GM18498 (cell line): ENCODE results near the gene ZBTB18.
"Not testable (repeated sequence)": the region's sequence is repeated elsewhere in the genome, so short reads cannot be mapped to it uniquely, and the experiment has no call there.

Experiments
- ATAC-seq: cut with Tn5 transposase; IDR thresholded peaks from one replicate; pipeline ENCODE4 v1.9.1; 2021; ENCODE audit warnings: mild to moderate bottlenecking, moderate library complexity; ENCODE audit not compliant: unreplicated experiment

The ZBTB18 gene

DNA sequence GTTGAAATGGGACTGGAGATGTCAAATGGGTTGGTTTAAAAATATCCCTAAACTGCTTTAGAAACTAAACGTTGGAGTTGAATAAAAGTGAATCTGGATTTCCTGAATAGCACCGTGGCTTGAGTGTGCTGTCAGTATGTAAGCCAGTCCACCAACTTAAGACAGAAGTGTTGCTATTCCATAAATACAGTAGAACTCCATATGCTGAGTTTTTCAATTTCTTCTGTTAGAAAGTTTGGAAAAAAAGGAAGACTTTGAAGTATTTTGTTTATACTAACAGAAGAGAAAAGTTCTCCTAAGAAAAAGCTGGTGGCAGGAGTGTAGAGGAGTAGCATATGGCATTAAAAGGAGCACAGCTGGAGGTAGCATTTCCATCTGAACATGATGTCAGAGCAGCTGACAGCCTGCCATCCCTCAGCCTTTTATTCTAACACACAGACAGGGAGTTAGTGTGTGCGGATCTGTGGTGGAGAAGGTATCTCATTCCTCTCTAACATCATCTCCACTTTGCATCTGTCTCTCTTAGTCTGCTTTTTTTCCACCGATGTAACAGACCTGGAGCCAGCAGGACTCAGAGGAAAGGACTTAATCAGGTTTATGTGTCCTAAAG, at the start of gene ZBTB18:
Gene ZBTB18 (plus strand): TSS at position 449 of the 610 bp plus-strand sequence. CDS start 149 bp downstream, at position 598.
- no peak for ATAC-seq

DNA sequence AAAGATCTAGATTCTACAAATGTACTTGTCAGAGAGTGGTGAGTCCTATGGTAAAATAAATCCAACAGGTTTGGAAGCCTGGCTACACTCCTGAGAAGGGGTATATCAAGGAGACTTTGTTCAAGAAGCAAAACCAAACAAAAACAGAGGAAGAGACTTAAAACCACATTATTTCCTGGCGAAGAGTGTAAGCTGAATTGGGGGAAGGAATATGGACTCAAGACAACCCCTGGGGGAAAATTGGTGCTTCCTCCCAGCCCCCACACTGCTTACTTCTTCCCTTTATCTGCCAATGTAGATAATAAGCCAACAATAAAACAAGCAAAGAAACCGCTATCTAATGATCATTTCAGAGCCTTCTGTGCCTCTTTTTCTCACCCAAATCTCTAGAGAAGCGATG, 48.4 kb upstream of the ZBTB18 start:
- no peak for ATAC-seq

DNA sequence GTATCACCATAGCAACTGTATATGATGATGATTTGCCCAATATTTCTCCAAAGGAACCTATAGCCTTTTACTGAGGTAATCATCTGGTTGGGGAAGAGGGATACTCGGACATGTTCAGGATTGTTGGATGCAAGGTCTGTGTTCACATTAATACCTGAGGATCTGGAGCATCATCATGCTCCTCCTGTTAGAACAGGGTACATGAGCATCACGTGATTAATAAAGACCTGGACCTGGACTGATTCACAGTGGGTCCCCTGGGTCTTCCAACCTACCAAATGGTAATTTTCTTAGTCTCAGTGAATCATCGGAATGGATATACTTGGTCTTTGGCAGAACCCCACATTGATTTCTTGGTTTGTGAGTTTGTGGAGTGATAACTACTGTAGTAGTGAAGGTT, 45.6 kb upstream of the ZBTB18 start:
- no peak for ATAC-seq

DNA sequence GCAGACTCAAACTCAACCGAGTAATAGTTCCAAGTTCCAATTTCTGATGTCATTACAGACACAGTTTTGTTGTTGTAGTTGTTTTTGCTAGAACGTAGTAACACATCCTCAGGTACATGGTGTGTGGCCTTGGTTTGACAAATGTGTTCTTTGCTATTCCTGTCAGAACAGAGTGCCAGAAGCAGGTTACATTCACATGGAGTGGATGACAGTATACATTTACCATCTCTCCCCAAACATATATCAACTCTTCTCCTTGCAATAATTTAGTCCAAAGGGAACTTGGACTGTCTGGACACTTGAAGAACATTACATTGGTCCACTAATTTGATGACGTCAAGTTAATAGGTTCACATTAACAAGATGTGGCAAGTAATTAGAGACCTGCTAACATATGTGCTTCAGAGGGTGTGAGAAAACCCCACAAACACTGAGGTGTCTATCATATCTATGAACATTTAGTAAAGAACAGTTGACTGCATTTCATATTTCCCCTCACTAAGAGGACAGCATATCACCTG, 44.6 kb upstream of the ZBTB18 start:
- no peak for ATAC-seq

DNA sequence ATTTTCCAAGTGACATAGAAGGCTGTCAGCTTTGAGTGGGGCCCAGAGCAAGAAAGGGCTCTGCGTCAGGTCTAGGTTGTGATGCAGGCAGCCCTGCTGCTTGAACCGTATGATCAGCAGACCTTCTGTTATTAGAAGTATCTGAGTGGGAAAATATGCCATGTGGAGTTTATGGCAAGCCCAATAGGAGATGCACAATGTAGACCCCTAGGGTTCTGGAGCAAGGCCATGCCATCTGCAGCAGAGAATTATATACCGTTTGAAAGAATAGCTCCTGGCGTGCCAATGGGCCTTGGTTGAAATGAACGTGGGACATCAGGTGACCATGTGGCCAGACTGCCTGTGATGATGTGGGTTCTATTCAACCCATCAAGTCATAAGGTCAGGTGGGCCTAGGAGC, 44.1 kb upstream of the ZBTB18 start:
- ATAC-seq = no peak

DNA sequence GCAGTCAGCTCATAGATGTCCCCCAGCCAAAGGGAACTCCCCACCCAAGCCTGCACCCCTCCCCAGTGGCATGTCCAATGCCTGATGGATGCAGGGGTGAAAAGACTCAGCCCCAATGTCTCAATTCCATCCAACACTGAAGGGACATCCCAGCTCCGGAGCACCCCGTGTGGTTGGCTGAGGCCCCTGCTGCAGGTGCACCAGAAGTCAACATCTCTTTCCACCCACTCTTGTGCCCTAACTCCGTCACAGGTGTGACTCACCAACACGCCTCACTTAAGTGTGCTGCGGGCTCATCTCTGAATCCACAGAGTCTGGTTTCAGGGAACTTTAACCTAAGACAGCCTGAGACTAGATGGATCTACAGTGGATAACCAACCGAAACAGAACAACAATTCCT, 40.9 kb upstream of the ZBTB18 start:
- ATAC-seq = no peak

DNA sequence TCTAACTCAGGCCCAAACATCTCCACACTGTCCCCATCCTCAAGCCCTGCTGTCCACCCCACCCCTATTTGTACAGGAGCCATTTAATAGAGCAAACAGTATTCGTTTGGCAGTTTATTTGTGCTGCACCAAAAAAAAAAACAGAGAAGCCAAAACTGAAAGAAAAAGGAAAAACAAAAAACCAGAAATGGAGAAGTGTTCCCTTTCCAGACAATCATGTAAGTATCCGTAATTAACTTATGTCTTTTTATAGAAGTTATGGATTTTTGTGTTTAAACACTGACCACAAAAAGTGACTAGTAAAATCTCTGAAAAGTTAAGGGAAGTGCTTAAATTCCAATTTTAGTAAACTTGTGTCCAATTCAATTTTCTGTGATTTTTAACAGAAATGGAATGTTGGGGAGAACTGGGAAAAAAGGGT, 40.4 kb upstream of the ZBTB18 start:
- ATAC-seq = no peak

DNA sequence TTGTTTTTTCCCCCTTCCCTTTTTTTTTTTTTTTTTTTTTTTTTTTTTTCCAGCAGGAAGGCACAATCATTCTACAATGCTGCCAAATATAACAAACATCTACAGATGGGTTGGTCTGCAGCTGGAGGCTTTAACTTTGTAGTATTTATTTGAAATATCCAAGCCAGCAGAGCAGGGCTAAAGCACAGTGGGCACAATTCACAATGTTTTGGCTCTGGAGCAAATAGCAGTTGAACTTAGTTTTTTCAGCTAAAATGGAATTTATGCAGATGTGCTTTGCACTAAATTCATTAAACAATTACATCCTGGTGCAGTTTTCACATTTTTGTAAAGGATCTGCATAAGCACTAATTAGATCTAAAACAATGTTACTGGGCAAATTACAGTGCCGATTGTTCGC, 39.8 kb upstream of the ZBTB18 start:
- no peak for ATAC-seq

DNA sequence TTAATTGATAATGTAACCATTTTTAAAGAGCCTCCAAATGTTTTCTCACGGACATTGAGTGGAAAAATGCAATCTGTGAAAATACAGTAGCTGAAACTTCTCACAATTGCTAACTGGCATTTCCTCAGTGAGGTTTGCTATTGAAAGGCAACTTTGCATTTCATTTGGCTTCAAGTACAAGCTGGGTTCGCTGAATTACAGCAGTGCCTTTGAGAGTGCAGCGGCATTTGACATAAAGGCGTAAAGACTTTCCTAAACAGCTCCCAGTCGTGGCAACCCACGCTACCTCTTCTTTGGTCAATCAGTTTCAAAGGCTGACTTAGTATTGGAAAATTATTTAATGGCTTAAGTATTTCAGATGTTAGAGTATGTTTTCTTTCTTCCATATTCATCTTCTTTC, 39.3 kb upstream of the ZBTB18 start:
- ATAC-seq = no peak

DNA sequence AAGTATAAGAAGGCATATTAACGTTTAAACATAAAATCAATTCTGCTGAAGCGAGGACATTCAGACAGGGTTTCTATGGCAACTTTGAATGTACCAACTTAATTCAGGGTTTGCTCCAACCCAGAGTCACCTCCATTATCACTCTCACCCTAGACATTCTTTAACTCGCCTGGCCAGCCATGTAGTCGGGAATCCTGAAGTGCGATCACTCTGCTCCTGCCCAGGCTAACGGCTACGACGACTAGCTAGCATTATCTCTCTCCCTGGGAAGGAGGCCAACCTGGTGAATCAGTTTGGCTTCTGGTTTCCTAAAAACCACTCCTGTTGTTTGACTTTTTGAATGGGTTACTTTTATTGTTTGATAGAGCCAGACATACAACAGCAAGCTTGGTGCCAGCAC, 38.9 kb upstream of the ZBTB18 start:
- ATAC-seq = no peak

DNA sequence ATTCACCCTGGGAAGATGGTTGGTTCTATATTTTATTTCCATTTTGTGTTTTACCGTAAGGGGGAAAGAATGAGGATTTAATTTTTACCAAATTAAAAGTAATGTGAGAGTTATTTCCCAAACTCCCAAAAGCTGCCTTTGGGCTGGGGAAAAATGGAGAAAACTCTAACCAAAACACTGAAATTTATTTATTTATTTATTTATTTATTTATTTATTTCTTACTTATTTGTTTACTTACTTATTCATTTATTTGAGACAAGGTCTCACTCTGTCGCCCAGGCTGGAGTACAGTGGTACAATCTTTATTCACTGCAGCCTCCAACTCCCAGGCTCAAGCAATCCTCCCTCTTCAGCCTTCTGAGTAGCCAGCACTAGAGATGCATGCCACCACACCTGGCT, 38.0 kb upstream of the ZBTB18 start:
- no peak for ATAC-seq

DNA sequence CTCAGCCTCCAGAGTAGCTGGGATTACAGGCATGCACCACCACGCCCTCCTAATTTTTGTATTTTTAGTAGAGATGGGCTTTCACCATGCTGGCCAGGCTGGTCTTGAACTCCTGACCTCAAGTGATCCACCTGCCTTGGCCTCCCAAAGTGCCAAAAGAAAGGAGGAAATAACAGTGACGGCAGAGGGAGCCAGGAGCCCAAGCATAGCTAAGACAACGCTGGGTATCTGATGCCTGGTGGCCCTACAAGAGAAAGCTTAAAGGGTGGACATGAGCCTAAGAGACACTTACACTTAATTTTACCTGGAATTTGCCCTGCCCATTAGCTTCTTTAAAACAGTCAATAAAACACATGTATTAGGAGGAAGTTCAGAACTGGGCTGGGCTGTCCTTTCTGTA, 36.2 kb upstream of the ZBTB18 start:
- ATAC-seq = not testable (repeated sequence)

DNA sequence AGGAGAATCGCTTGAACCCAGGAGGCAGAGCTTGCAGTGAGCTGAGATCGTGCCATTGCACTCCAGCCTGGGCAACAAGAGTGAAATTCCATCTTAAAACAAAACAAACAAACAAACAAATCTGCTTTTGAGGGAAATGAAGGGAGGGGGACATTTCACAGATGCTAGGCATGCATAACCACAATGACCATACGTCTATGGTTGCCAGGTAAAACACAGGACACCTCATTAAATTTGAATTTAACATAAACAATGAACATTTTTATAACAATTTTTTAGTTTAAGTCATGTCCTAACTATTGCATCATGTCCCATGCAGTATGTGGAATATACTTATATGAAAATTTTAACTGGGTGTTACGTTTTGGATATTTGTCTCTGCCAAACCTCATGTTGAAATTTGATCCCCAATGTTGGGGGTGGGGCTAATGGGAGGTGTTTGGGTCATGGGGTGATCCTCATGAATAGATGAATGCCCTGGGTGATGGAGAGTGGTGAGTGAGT, 31.0 kb upstream of the ZBTB18 start:
- ATAC-seq = no peak

DNA sequence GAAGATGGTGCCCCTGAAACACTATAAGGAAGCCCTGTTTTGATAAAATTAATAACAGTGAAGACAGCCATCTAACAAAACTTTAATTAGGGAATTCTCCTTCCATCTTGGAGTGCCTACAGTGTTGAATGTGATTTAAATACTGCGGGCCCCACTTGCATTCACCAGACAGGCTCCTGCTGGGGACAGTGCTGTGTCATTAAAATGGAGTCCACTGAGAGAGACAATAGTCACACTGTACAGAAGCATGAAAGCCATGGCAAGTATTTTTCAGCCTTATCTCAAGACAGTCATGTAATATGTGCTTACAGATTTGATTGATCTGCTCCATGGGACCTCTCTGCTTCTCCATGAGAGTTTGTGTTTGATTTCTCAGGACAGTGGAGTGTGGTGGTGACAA, 29.7 kb upstream of the ZBTB18 start:
- no peak for ATAC-seq

DNA sequence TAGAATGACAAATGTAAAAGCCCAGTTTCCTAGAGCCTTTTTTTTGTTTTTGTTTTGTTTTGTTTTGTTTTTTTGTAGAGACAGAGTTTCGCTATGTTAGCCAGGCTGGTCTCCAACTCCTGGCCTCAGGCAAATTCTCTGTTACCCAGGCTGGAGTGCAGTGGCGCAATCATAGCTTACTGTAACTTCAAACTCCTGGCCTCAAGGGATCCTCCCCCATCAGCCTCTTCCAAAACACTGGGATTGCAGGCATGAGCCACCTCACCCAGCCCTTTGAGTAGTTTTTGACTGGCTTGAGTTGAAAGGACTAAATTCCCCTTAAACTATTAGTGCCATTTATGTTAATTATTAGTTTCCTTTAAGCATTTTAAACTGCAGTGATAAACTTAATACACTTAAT, 28.8 kb upstream of the ZBTB18 start:
- ATAC-seq = no peak

DNA sequence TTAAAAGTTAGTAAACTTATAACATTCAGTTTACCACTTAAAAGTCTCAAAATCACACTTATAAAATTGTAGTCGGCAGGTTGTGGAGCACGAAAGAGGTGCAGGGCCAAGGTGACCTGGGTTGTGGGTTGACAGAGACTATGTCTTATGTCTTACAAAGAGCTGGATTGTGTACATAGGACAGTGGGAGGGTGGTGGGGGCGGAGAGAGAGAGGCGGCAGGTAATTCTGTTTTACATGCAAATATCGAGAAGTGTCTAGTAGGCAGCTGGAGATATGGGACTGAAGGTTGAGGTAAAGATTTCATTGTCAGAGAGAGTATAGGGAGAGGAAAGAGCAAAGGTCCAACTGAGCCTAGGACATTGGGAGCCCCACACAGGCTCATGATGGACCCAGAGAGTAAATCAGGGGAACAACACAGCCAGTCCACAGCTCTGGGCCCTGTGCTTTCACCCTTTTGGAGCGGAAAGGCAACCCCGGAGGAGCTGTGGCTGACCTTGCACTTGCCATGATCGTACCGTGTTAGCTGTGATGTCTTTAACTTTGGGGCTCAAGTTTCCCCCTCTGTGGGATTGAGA, 28.1 kb upstream of the ZBTB18 start:
- ATAC-seq = no peak

DNA sequence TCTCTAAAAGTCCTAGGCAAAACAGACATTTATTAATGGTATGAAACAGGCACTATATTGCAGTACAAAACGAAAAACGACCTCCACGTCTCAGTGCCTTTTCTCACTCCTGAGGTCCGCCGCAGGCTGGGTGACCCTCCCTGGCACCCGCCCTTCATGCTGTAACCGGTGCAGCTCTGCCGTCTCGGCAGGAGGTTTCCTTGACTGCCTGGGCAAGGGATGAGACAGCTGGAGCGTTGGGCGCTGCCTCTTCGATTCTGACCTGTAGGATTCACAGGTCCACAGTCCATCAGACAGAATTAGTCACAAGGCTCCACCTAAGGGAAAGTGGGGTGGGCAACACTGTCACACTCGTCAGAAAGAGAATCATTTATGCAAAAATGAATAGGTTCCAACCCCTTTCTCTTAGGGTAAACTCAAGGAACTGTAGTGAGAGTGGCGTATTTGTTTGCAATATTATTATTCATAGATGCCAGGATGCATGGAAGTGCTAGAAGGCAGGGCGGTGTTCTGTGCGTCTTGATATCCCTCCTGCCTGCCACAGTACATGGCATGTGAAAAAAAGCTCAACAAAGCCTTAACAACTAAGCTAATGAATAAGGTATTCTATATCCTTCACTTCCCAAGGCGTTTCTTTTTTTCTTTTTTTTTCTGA, 23.5 kb upstream of the ZBTB18 start:
- no peak for ATAC-seq

DNA sequence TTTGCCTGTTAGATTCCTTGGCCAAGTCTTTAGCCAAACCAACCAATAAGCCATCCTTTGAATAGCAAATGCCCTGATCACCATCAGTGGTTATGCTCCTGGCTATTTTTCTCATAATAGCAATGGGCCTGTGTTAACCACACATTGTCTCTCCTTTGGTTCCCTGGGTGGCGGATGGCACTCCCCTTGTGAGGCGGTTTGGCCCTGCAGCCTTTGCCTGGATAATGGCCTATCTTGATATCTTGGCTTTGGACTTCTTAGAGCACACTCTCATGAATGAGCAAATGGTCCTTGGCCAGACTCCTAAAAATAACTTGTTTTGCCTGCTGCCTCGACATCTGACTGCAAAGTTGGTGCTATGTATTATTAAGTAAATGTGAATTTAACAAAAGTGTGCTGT, 22.4 kb upstream of the ZBTB18 start:
- ATAC-seq = no peak

DNA sequence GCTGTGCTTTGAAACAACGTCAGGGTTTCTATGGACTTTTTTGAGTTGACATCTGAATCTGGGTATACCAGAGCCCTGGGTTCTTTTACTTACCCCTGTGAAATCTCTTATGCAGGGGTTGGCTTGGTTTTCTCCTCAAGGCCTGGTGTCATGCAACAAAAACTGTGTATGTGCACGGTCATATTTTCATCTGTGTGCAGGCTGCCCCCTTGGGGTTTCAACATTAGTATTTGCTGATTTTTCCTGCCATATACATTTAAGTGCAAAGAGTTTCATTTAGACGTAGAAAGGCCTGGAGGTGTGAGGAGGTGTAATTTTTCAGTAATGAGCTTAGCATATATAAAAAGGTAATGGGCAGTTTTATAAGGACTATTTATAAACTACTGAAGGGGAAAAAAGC, 22.0 kb upstream of the ZBTB18 start:
- no peak for ATAC-seq

DNA sequence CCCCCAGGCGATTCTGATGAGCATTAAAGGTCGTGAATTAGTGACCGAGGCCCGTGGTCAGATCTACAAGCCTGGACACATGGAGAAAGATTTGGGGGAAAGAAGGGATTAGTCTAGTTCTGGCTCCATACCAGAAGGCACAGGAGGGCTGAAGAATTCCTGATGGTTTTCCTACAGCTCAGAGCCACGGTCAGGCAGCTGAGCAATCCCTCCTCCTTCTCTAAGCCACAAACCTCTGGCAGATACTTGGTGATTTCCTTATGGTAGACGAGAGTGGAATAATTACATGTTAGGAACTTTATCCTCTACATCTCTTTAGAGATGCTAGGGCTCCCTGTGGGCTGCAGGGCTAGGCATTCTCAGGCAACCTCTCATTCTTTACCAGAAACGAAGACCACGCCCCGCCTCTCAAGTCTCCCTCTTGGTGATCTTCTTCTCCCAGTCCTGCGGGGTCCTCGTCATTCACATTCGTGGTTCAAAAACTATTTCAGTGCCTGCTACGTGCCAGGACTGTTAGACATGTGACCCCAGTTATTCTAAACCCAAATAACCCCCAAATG, 20.5 kb upstream of the ZBTB18 start:
- no peak for ATAC-seq

DNA sequence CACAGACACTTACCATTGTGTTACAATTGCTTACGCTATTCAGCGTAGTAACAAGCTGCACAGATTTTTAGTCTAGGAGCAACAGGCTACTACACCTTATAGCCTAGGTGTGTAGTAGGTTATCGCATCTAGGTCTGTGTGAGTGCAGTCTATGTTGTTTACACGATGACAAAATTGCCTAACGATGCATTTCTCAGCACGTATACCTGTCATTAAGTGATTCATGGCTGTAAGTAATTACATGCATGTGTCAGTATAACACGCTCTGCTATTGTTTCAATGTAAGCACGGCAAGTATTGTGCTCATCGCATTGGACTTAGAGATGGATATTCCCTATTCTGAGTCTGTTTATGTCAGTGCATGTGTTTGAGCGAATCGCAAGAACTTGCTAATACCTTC, 15.7 kb upstream of the ZBTB18 start:
- no peak for ATAC-seq

DNA sequence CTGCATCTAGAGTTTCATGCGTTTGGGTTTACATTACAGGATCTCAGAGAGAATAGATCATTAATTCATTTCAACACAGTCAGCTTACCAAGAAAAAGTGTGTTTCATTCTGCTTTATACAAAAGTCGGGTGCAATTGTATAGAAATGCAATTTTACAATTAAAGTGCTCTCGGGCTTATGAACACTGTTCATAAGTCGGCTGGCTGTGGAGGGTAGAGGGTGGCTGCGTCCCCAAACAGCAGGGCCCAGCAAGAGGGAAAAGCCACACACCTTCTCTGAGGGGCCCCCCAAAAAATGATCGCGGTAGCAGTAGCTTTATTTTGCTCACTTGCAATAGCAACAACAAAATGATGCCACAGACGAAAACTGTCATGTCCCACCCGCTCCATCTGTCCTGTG, 13.8 kb upstream of the ZBTB18 start:
- no peak for ATAC-seq
